Stimulated activated CD8-positive, alpha-beta memory T cell treated with anti-CD3 and anti-CD28 coated beads, Interleukin-7, amount 100 ng/mL, for 1 hour (primary cell): ENCODE data around the gene WNT9A.

Experiments
- DNase-seq, 2 donors: peaks; one replicate each; pipeline ENCODE4 v3.0.0-alpha.2; 2020; ENCODE audit warnings: low read depth in 2 of 2

The WNT9A gene

GRCh38 chr1:227954163-227954850, 6.6 kb upstream of the WNT9A start:
- DNase-seq: no peak

- DNase-seq: no peak
Observed at GRCh38 chr1:227953022-227953412, 5.3 kb upstream of the WNT9A start.

- no peak for DNase-seq
Observed at GRCh38 chr1:227952374-227953021, 4.8 kb upstream of the WNT9A start.

- DNase-seq: no peak
Observed at GRCh38 chr1:227951624-227952373, 4.1 kb upstream of the WNT9A start.

- no peak for DNase-seq
Observed at GRCh38 chr1:227950735-227951346, 3.1 kb upstream of the WNT9A start.

- no peak for DNase-seq
Observed at GRCh38 chr1:227949954-227950734, 2.4 kb upstream of the WNT9A start.

- DNase-seq: no peak
Observed at GRCh38 chr1:227949341-227949921, 1.7 kb upstream of the WNT9A start.

- no peak for DNase-seq
Observed at GRCh38 chr1:227948493-227949260, 945 bp upstream of the WNT9A start.

GRCh38 chr1:227947386-227947675, 401 bp downstream of the WNT9A start:
- no peak for DNase-seq

GRCh38 chr1:227946624-227947385, 927 bp downstream of the WNT9A start:
- DNase-seq: peak in 1 of 2 donors; percentile 20

GRCh38 chr1:227945891-227946623, 1.7 kb downstream of the WNT9A start:
- no peak for DNase-seq

GRCh38 chr1:227944931-227945890, 2.5 kb downstream of the WNT9A start:
- DNase-seq: no peak

GRCh38 chr1:227944090-227944930, 3.4 kb downstream of the WNT9A start:
- no peak for DNase-seq

- no peak for DNase-seq
Observed at GRCh38 chr1:227943381-227944089, 4.2 kb downstream of the WNT9A start.

GRCh38 chr1:227942716-227943261, 4.9 kb downstream of the WNT9A start:
- DNase-seq: no peak

- DNase-seq: no peak
Observed at GRCh38 chr1:227942021-227942715, 5.6 kb downstream of the WNT9A start.
